ENCODE data around the gene PXK. TPM values are rescaled to one million over a fixed set of nuclear protein-coding genes. Genes with fewer than 3 reads are reported as not detected.

Gene PXK
- total RNA-seq, 5 donors from 2014 or later (not counting 1 experiment from before 2014, with no cell fraction given) = 17.4 to 23.0 (median 21.8) TPM

- Histone ChIP-seq H3K4me1 (ENCODE audit: control insufficient read depth in 1 of 2, extremely low read depth in 1 of 2, insufficient read depth in 2 of 2, low read length in 2 of 2) (peaks cover 0 to 27% of the 10 kb centered on the region in 2 experiments), H3K36me3 (ENCODE audit: control insufficient read depth in 2 of 2, extremely low read depth in 1 of 2, insufficient read depth in 1 of 2, low read length in 1 of 2) (no peaks in the 10 kb centered on the region), H3K9me3 (no peaks in the 10 kb centered on the region), H3K27ac (ENCODE audit: low read length) (no peak overlapping the region), H3K27me3 (replicated peaks in 1 of 2; ENCODE audit: control insufficient read depth in 2 of 2, extremely low read depth in 1 of 2, insufficient read depth in 2 of 2, low read length in 1 of 2) (no peaks in the 10 kb centered on the region), H3K4me3 (ENCODE audit: control insufficient read depth in 1 of 2, extremely low read depth in 1 of 2, low read length in 1 of 2) (no peak overlapping the region)
- ChIA-PET POLR2A (no interaction called here), CTCF (interaction anchor here in 1 of 2 donors (0.6 kb wide), 1 partner anchor 1321 kb away, joined by 6 read pairs; no protein-coding TSS in a partner anchor)
- Mint-ChIP-seq H3K36me3 (no peaks in the 10 kb centered on the region), H3K27me3 (no peaks in the 10 kb centered on the region), H3K4me3 (no peak overlapping the region), H3K4me1 (peaks cover 13 to 32% (median 28%) of the 10 kb centered on the region in 3 donors), H3K9me3 (no peaks in the 10 kb centered on the region), H3K27ac (no peak overlapping the region)
- ATAC-seq (replicated peaks in 1 of 4) (no peak), DNase-seq (no peak)
- WGBS (ENCODE audit: insufficient coverage) = no CpG with 5 or more reads among the region's 4 CpGs
Measured at GRCh38 chr3:58469096-58469495, 136.4 kb downstream of the PXK start.

- ATAC-seq (replicated peaks in 1 of 4) = no peak
- ChIA-PET POLR2A (interaction anchor here in 1 of 2 donors (0.6 kb wide), 1 partner anchor 25 kb away, joined by 6 read pairs; no protein-coding TSS in a partner anchor), CTCF (interaction anchor here in 1 of 2 donors (1.0 kb wide), 1 partner anchor 146 kb away, joined by 3 read pairs; no protein-coding TSS in a partner anchor)
- Mint-ChIP-seq H3K27me3 (no peaks in the 10 kb centered on the region), H3K27ac (peak overlapping the region; percentile 89 to 93), H3K9me3 (no peaks in the 10 kb centered on the region), H3K4me1 (peaks cover 20 to 42% (median 41%) of the 10 kb centered on the region in 3 donors), H3K4me3 (no peak overlapping the region), H3K36me3 (no peaks in the 10 kb centered on the region)
- H3K27me3 ChIP-seq (replicated peaks in 1 of 2; ENCODE audit: control insufficient read depth in 2 of 2, extremely low read depth in 1 of 2, insufficient read depth in 2 of 2, low read length in 1 of 2) = no peaks in the 10 kb centered on the region
- no peaks in the 10 kb centered on the region for H3K9me3 ChIP-seq
- no peaks in the 10 kb centered on the region for H3K36me3 ChIP-seq (ENCODE audit: control insufficient read depth in 2 of 2, extremely low read depth in 1 of 2, insufficient read depth in 1 of 2, low read length in 1 of 2)
- peaks cover 0 to 27% of the 10 kb centered on the region in 2 experiments for H3K4me1 ChIP-seq (ENCODE audit: control insufficient read depth in 1 of 2, extremely low read depth in 1 of 2, insufficient read depth in 2 of 2, low read length in 2 of 2)
- WGBS (ENCODE audit: insufficient coverage) = 92% methylated on average over 5 of the region's 12 CpGs
- H3K4me3 ChIP-seq (ENCODE audit: control insufficient read depth in 1 of 2, extremely low read depth in 1 of 2, low read length in 1 of 2) = no peak overlapping the region
- peak overlapping the region; percentile 27 for H3K27ac ChIP-seq (ENCODE audit: low read length)
- DNase-seq = no peak
Measured at GRCh38 chr3:58470363-58471024, 137.8 kb downstream of the PXK start.

- peaks cover 20 to 42% (median 41%) of the 10 kb centered on the region in 3 donors for H3K4me1 Mint-ChIP-seq
- CTCF ChIA-PET = interaction anchor here (1.0 to 1.4 kb wide), 2 partner anchors 8 to 147 kb away, joined by 3 to 4 read pairs; no protein-coding TSS in a partner anchor
- H3K27ac ChIP-seq (ENCODE audit: low read length) = peak overlapping the region; percentile 27
Measured at GRCh38 chr3:58471025-58471887, 138.6 kb downstream of the PXK start.

GRCh38 chr3:58473275-58473674, 140.6 kb downstream of the PXK start:
- ATAC-seq (replicated peaks in 1 of 4) (no peak), DNase-seq (no peak)
- H3K4me3 Mint-ChIP-seq = no peak overlapping the region
- peak overlapping the region; percentile 61 to 85 for H3K27ac Mint-ChIP-seq
- POLR2A ChIA-PET = no interaction called here
- Histone ChIP-seq H3K27me3 (replicated peaks in 1 of 2; ENCODE audit: control insufficient read depth in 2 of 2, extremely low read depth in 1 of 2, insufficient read depth in 2 of 2, low read length in 1 of 2) (no peaks in the 10 kb centered on the region), H3K4me3 (ENCODE audit: control insufficient read depth in 1 of 2, extremely low read depth in 1 of 2, low read length in 1 of 2) (no peak overlapping the region), H3K4me1 (ENCODE audit: control insufficient read depth in 1 of 2, extremely low read depth in 1 of 2, insufficient read depth in 2 of 2, low read length in 2 of 2) (peaks cover 0 to 27% of the 10 kb centered on the region in 2 experiments), H3K9me3 (no peaks in the 10 kb centered on the region), H3K27ac (ENCODE audit: low read length) (no peak overlapping the region), H3K36me3 (ENCODE audit: control insufficient read depth in 2 of 2, extremely low read depth in 1 of 2, insufficient read depth in 1 of 2, low read length in 1 of 2) (no peaks in the 10 kb centered on the region)
- no peaks in the 10 kb centered on the region for H3K9me3 Mint-ChIP-seq
- H3K36me3 Mint-ChIP-seq = no peaks in the 10 kb centered on the region
- CTCF ChIA-PET = no interaction called here
- no CpG with 5 or more reads among the region's 1 CpG for WGBS (ENCODE audit: insufficient coverage)
- H3K27me3 Mint-ChIP-seq = no peaks in the 10 kb centered on the region
- H3K4me1 Mint-ChIP-seq = peaks cover 20 to 42% (median 41%) of the 10 kb centered on the region in 3 donors

More at GRCh38 chr3:58471025-58471887, 138.6 kb downstream of the PXK start:
- POLR2A ChIA-PET = interaction anchor here in 1 of 2 donors (0.6 kb wide), 1 partner anchor 24 kb away, joined by 6 read pairs; no protein-coding TSS in a partner anchor
- peak overlapping the region; percentile 89 to 93 for H3K27ac Mint-ChIP-seq
- H3K4me3 ChIP-seq (ENCODE audit: control insufficient read depth in 1 of 2, extremely low read depth in 1 of 2, low read length in 1 of 2) = no peak overlapping the region
- H3K4me3 Mint-ChIP-seq = peak overlapping the region in 2 of 3 donors; percentile 25 to 37
- no peaks in the 10 kb centered on the region for H3K36me3 ChIP-seq (ENCODE audit: control insufficient read depth in 2 of 2, extremely low read depth in 1 of 2, insufficient read depth in 1 of 2, low read length in 1 of 2)
- peaks cover 0 to 27% of the 10 kb centered on the region in 2 experiments for H3K4me1 ChIP-seq (ENCODE audit: control insufficient read depth in 1 of 2, extremely low read depth in 1 of 2, insufficient read depth in 2 of 2, low read length in 2 of 2)
- no peaks in the 10 kb centered on the region for H3K9me3 Mint-ChIP-seq
- no peaks in the 10 kb centered on the region for H3K27me3 ChIP-seq (replicated peaks in 1 of 2; ENCODE audit: control insufficient read depth in 2 of 2, extremely low read depth in 1 of 2, insufficient read depth in 2 of 2, low read length in 1 of 2)
- DNase-seq (peak in 21 of 35 experiments; percentile 3 to 57 (median 24)), ATAC-seq (replicated peaks in 1 of 4) (peak; percentile 75 to 99 (median 93))
- H3K9me3 ChIP-seq = no peaks in the 10 kb centered on the region
- 89% methylated on average over 1 of the region's 10 CpGs for WGBS (ENCODE audit: insufficient coverage)
- no peaks in the 10 kb centered on the region for H3K27me3 Mint-ChIP-seq
- no peaks in the 10 kb centered on the region for H3K36me3 Mint-ChIP-seq

- Histone ChIP-seq H3K27ac (ENCODE audit: low read length) (no peak overlapping the region), H3K36me3 (ENCODE audit: control insufficient read depth in 2 of 2, extremely low read depth in 1 of 2, insufficient read depth in 1 of 2, low read length in 1 of 2) (no peaks in the 10 kb centered on the region), H3K4me1 (ENCODE audit: control insufficient read depth in 1 of 2, extremely low read depth in 1 of 2, insufficient read depth in 2 of 2, low read length in 2 of 2) (peaks cover 0 to 27% of the 10 kb centered on the region in 2 experiments), H3K9me3 (no peaks in the 10 kb centered on the region), H3K4me3 (ENCODE audit: control insufficient read depth in 1 of 2, extremely low read depth in 1 of 2, low read length in 1 of 2) (no peak overlapping the region), H3K27me3 (replicated peaks in 1 of 2; ENCODE audit: control insufficient read depth in 2 of 2, extremely low read depth in 1 of 2, insufficient read depth in 2 of 2, low read length in 1 of 2) (peaks cover 0 to 2% of the 10 kb centered on the region in 2 experiments)
- ChIA-PET CTCF (no interaction called here), POLR2A (no interaction called here)
- DNase-seq (no peak), ATAC-seq (replicated peaks in 1 of 4) (no peak)
- no peaks in the 10 kb centered on the region for H3K9me3 Mint-ChIP-seq
- no CpG with 5 or more reads among the region's 1 CpG for WGBS (ENCODE audit: insufficient coverage)
- H3K4me3 Mint-ChIP-seq = no peak overlapping the region
- H3K27me3 Mint-ChIP-seq = no peaks in the 10 kb centered on the region
- peaks cover 20 to 42% (median 41%) of the 10 kb centered on the region in 3 donors for H3K4me1 Mint-ChIP-seq
- H3K27ac Mint-ChIP-seq = no peak overlapping the region
- no peaks in the 10 kb centered on the region for H3K36me3 Mint-ChIP-seq
Measured at GRCh38 chr3:58474348-58474911, 141.7 kb downstream of the PXK start.

- Histone ChIP-seq H3K27ac (ENCODE audit: low read length) (no peak overlapping the region), H3K9me3 (no peaks in the 10 kb centered on the region), H3K36me3 (ENCODE audit: control insufficient read depth in 2 of 2, extremely low read depth in 1 of 2, insufficient read depth in 1 of 2, low read length in 1 of 2) (no peaks in the 10 kb centered on the region), H3K4me3 (ENCODE audit: control insufficient read depth in 1 of 2, extremely low read depth in 1 of 2, low read length in 1 of 2) (no peak overlapping the region), H3K4me1 (ENCODE audit: control insufficient read depth in 1 of 2, extremely low read depth in 1 of 2, insufficient read depth in 2 of 2, low read length in 2 of 2) (peaks cover 0 to 23% of the 10 kb centered on the region in 2 experiments), H3K27me3 (replicated peaks in 1 of 2; ENCODE audit: control insufficient read depth in 2 of 2, extremely low read depth in 1 of 2, insufficient read depth in 2 of 2, low read length in 1 of 2) (peaks cover 0 to 2% of the 10 kb centered on the region in 2 experiments)
- Mint-ChIP-seq H3K4me1 (peaks cover 20 to 42% (median 39%) of the 10 kb centered on the region in 3 donors), H3K36me3 (no peaks in the 10 kb centered on the region), H3K27me3 (no peaks in the 10 kb centered on the region), H3K27ac (no peak overlapping the region), H3K4me3 (no peak overlapping the region), H3K9me3 (no peaks in the 10 kb centered on the region)
- ATAC-seq (replicated peaks in 1 of 4) (no peak), DNase-seq (no peak)
- ChIA-PET POLR2A (no interaction called here), CTCF (no interaction called here)
- 86% methylated on average over 2 of the region's 3 CpGs for WGBS (ENCODE audit: insufficient coverage)
Measured at GRCh38 chr3:58474967-58475578, 142.4 kb downstream of the PXK start.
